ENCODE measurements around the gene FUNDC1. TPM values are rescaled to one million over a fixed set of nuclear protein-coding genes. Genes with fewer than 3 reads are reported as not detected.
"Not testable (repeated sequence)": the region's sequence is repeated elsewhere in the genome, so short reads cannot be mapped to it uniquely, and the experiment has no call there.

The FUNDC1 gene
- total and polyA plus RNA-seq, 9 donors, result 10.6 to 25.7 (median 15.5) TPM

- no peaks in the 10 kb centered on the region for H3K9me3 ChIP-seq
- no peaks in the 10 kb centered on the region for H3K36me3 ChIP-seq
- no peak overlapping the region for H3K27ac ChIP-seq
- intact Hi-C loops (cut with DNase I), result no loop called here
- no peaks in the 10 kb centered on the region for H3K4me1 ChIP-seq (ENCODE audit: insufficient read depth)
- DNase-seq, result no peak
- H3K4me3 ChIP-seq, result no peak overlapping the region
- H3K27me3 ChIP-seq, result no peaks in the 10 kb centered on the region
- WGBS, 3 donors, result 61 to 77% (median 65%) methylated on average over 2 of the region's 2 CpGs
- TF ChIP-seq CTCF (IDR thresholded peaks at IDR 0.05), result no peak
- TF ChIP-seq EP300 (IDR thresholded peaks at IDR 0.05), result no peak
- no peak for TF ChIP-seq POLR2A (IDR thresholded peaks at IDR 0.05)
These were observed 27.9 kb upstream of the FUNDC1 start for GRCh38 chrX:44570522-44570921.

GRCh38 chrX:44569122-44569521 is 26.5 kb upstream of the FUNDC1 start:
- Histone ChIP-seq H3K27ac (no peak overlapping the region), H3K9me3 (no peaks in the 10 kb centered on the region), H3K27me3 (no peaks in the 10 kb centered on the region), H3K36me3 (no peaks in the 10 kb centered on the region), H3K4me1 (ENCODE audit: insufficient read depth) (no peaks in the 10 kb centered on the region), H3K4me3 (no peak overlapping the region)
- intact Hi-C loops (cut with DNase I), result no loop called here
- TF ChIP-seq POLR2A (IDR thresholded peaks at IDR 0.05) (no peak), CTCF (IDR thresholded peaks at IDR 0.05) (no peak), EP300 (IDR thresholded peaks at IDR 0.05) (no peak)
- 38 to 70% (median 45%) methylated on average over 1 of the region's 1 CpG for WGBS, 3 donors
- no peak for DNase-seq

- H3K4me3 ChIP-seq, result no peak overlapping the region
- TF ChIP-seq CTCF (IDR thresholded peaks at IDR 0.05), result no peak
- H3K4me1 ChIP-seq (ENCODE audit: insufficient read depth), result no peaks in the 10 kb centered on the region
- no peaks in the 10 kb centered on the region for H3K27me3 ChIP-seq
- no peak overlapping the region for H3K27ac ChIP-seq
- intact Hi-C loops (cut with DNase I), result no loop called here
- DNase-seq, result no peak
- H3K36me3 ChIP-seq, result no peaks in the 10 kb centered on the region
- 55 to 63% (median 58%) methylated on average over 3 of the region's 3 CpGs for WGBS, 3 donors
- H3K9me3 ChIP-seq, result no peaks in the 10 kb centered on the region
These were observed 25.5 kb upstream of the FUNDC1 start for GRCh38 chrX:44568196-44568595.

- H3K27ac ChIP-seq; H3K36me3 ChIP-seq; H3K4me3 ChIP-seq; H3K27me3 ChIP-seq; DNase-seq; intact Hi-C loops (cut with DNase I); H3K4me1 ChIP-seq (ENCODE audit: insufficient read depth); H3K9me3 ChIP-seq: not testable (repeated sequence)
- WGBS, 3 donors, result 59 to 70% (median 65%) methylated on average over 6 of the region's 6 CpGs
These were observed 19.2 kb upstream of the FUNDC1 start for GRCh38 chrX:44561896-44562295.

GRCh38 chrX:44550563-44550962 is 7.9 kb upstream of the FUNDC1 start:
- H3K9me3 ChIP-seq, result no peaks in the 10 kb centered on the region
- no peaks in the 10 kb centered on the region for H3K36me3 ChIP-seq
- H3K27ac ChIP-seq, result no peak overlapping the region
- H3K27me3 ChIP-seq, result no peaks in the 10 kb centered on the region
- H3K4me3 ChIP-seq, result no peak overlapping the region
- DNase-seq, result no peak
- H3K4me1 ChIP-seq (ENCODE audit: insufficient read depth), result no peaks in the 10 kb centered on the region
- WGBS, 3 donors, result 77 to 85% (median 84%) methylated on average over 5 of the region's 5 CpGs
- intact Hi-C loops (cut with DNase I), result no loop called here
- TF ChIP-seq CTCF (IDR thresholded peaks at IDR 0.05) (no peak), EP300 (IDR thresholded peaks at IDR 0.05) (no peak), POLR2A (IDR thresholded peaks at IDR 0.05) (no peak)

- WGBS, 3 donors, result 70 to 77% (median 74%) methylated on average over 5 of the region's 5 CpGs
- H3K4me3 ChIP-seq; H3K9me3 ChIP-seq; DNase-seq; H3K36me3 ChIP-seq; H3K27ac ChIP-seq; H3K4me1 ChIP-seq (ENCODE audit: insufficient read depth); H3K27me3 ChIP-seq: not testable (repeated sequence)
- intact Hi-C loops (cut with DNase I), result loop anchor here in 1 of 4 donors (10.0 kb wide), 1 partner anchor 591 kb away; no protein-coding TSS in a partner anchor
These were observed 2.8 kb upstream of the FUNDC1 start for GRCh38 chrX:44545454-44545853.
